Left renal cortex interstitium (tissue), 4 donors: ENCODE data around the gene WTAP. TPM values are rescaled to one million over a fixed set of nuclear protein-coding genes. Genes with fewer than 3 reads are reported as not detected.
"Not testable (repeated sequence)": the region's sequence is repeated elsewhere in the genome, so short reads cannot be mapped to it uniquely, and the experiment has no call there.

ENCODE experiments used
- DNase-seq, 4 donors: peaks; one replicate each; pipeline ENCODE4 v3.0.0-alpha.2; 2013; ENCODE audit warnings: low read depth in 4 of 4, low spot score in 2 of 4, missing footprints in 1 of 4
- polyA plus RNA-seq, 4 donors: library from polyadenylated mRNA; unstranded; fragments of 120-200 nt; gene quantifications; one replicate each; pipeline ENCODE4 v1.2.1, GENCODE V29; 2013; ENCODE audit not compliant: insufficient read length in 4 of 4

Gene WTAP
- polyA plus RNA-seq, 4 donors: 119 to 140 (median 129) TPM

- DNase-seq: peak; percentile 65 to 77 (median 67)
Observed at GRCh38 chr6:159693128-159693893, 34.0 kb upstream of the WTAP start, which contains the start of gene SOD2. TSS of gene SOD2 (minus strand) at chr6:159693241. CDS start at chr6:159693167, 74 bp downstream.

- peak in 3 of 4 donors; percentile 3 to 12 (median 11) for DNase-seq
Observed at GRCh38 chr6:159693894-159694545, 33.3 kb upstream of the WTAP start.

- no peak for DNase-seq
Observed at GRCh38 chr6:159695984-159696383, 31.3 kb upstream of the WTAP start.

- DNase-seq: no peak
Observed at GRCh38 chr6:159700970-159701369, 26.3 kb upstream of the WTAP start.

- no peak for DNase-seq
Observed at GRCh38 chr6:159701413-159701999, 25.8 kb upstream of the WTAP start.

GRCh38 chr6:159710603-159711002, 16.7 kb upstream of the WTAP start:
- not testable (repeated sequence) for DNase-seq

- DNase-seq: not testable (repeated sequence)
Observed at GRCh38 chr6:159712389-159712788, 14.9 kb upstream of the WTAP start.

- no peak for DNase-seq
Observed at GRCh38 chr6:159713984-159714383, 13.3 kb upstream of the WTAP start.

GRCh38 chr6:159714404-159714803, 12.9 kb upstream of the WTAP start:
- no peak for DNase-seq

GRCh38 chr6:159715166-159715565, 12.1 kb upstream of the WTAP start:
- no peak for DNase-seq

GRCh38 chr6:159715605-159716004, 11.7 kb upstream of the WTAP start:
- DNase-seq: no peak

- DNase-seq: no peak
Observed at GRCh38 chr6:159716247-159717096, 10.8 kb upstream of the WTAP start.

- DNase-seq: no peak
Observed at GRCh38 chr6:159718634-159719033, 8.7 kb upstream of the WTAP start.

GRCh38 chr6:159719287-159719686, 8.0 kb upstream of the WTAP start:
- no peak for DNase-seq

- DNase-seq: no peak
Observed at GRCh38 chr6:159720708-159721107, 6.6 kb upstream of the WTAP start.

- not testable (repeated sequence) for DNase-seq
Observed at GRCh38 chr6:159721981-159722380, 5.3 kb upstream of the WTAP start.

GRCh38 chr6:159722655-159723054, 4.7 kb upstream of the WTAP start:
- no peak for DNase-seq

GRCh38 chr6:159723259-159723658, 4.0 kb upstream of the WTAP start:
- no peak for DNase-seq

- no peak for DNase-seq
Observed at GRCh38 chr6:159724778-159725177, 2.5 kb upstream of the WTAP start.

- not testable (repeated sequence) for DNase-seq
Observed at GRCh38 chr6:159725208-159725607, 2.1 kb upstream of the WTAP start.
